Tibial artery (tissue), 4 donors: ENCODE measurements around the gene DYNC2H1.

ENCODE experiments used
- DNase-seq, 2 donors: peaks; one replicate each; pipeline ENCODE4 v3.0.0-alpha.2; 2019
- H3K27ac ChIP-seq, 2 donors: fragments of 200-600 bp; sonication (generic) in 1 of 2; 1 replicate in 1 of 2; 2 replicates in 1 of 2; pipeline ENCODE4 v1.5.1; 2018 to 2019; ENCODE audit warnings: mild to moderate bottlenecking in 1 of 2
- H3K27me3 ChIP-seq, 2 donors: fragments of 200-600 bp; sonication (generic) in 1 of 2; one replicate each; pipeline versions ENCODE4 v1.5.1 to v1.6.0; 2016 to 2019
- H3K36me3 ChIP-seq, 3 donors: fragments of 200-600 bp; sonication (generic) in 2 of 3; one replicate each; pipeline ENCODE4 v1.5.1; 2016 to 2019; ENCODE audit warnings: mild to moderate bottlenecking in 2 of 3
- H3K4me1 ChIP-seq, 4 donors: fragments of 200-600 bp; sonication (generic) in 2 of 4; 1 replicate in 3 of 4; 2 replicates in 1 of 4; pipeline ENCODE4 v1.5.1; 2016 to 2019
- H3K4me3 ChIP-seq, 2 donors: fragments of 200-600 bp; sonication (generic) in 1 of 2; 1 replicate in 1 of 2; 2 replicates in 1 of 2; pipeline ENCODE4 v1.5.1; 2018 to 2019; ENCODE audit warnings: mild to moderate bottlenecking in 2 of 2
- H3K9me3 ChIP-seq, 3 donors: fragments of 200-600 bp; sonication (generic) in 1 of 3; one replicate each; pipeline ENCODE4 v1.5.1; 2016 to 2019
- CTCF ChIP-seq, 2 experiments: fragments of 200-600 bp in 1 of 2; fragments of 450-650 bp in 1 of 2; IDR thresholded peaks; one replicate each; pipeline ENCODE4 v1.5.1; 2017 to 2019; ENCODE audit warnings: antibody characterized with exemption in 2 of 2, mild to moderate bottlenecking in 1 of 2, moderate library complexity in 1 of 2
- intact Hi-C: fragments of 100-400 bp; cut with DNase I; formaldehyde crosslinking; loops from one replicate; pipeline ENCODE4 v1.15.0; 2023; ENCODE audit warnings: low total_unique reads

Gene DYNC2H1

GRCh38 chr11:103147627-103148026 is 38.4 kb downstream of the DYNC2H1 start:
- DNase-seq, result no peak
- TF ChIP-seq CTCF (IDR thresholded peaks at IDR 0.05), result no peak
- H3K27ac ChIP-seq, result no peak overlapping the region
- no peaks in the 10 kb centered on the region for H3K4me1 ChIP-seq
- H3K9me3 ChIP-seq, result no peaks in the 10 kb centered on the region
- peaks cover 23 to 45% (median 38%) of the 10 kb centered on the region in 3 donors for H3K36me3 ChIP-seq
- intact Hi-C loops, result no loop called here
- no peaks in the 10 kb centered on the region for H3K27me3 ChIP-seq
- H3K4me3 ChIP-seq, result no peak overlapping the region

GRCh38 chr11:103157542-103157941 is 48.3 kb downstream of the DYNC2H1 start:
- Histone ChIP-seq H3K4me1 (no peaks in the 10 kb centered on the region), H3K9me3 (no peaks in the 10 kb centered on the region), H3K36me3 (peaks cover 25 to 44% (median 25%) of the 10 kb centered on the region in 3 donors), H3K27me3 (no peaks in the 10 kb centered on the region), H3K4me3 (no peak overlapping the region), H3K27ac (no peak overlapping the region)
- no peak for DNase-seq
- TF ChIP-seq CTCF (IDR thresholded peaks at IDR 0.05), result no peak
- intact Hi-C loops, result no loop called here

- Histone ChIP-seq H3K9me3 (no peaks in the 10 kb centered on the region), H3K36me3 (peaks cover 27 to 46% (median 42%) of the 10 kb centered on the region in 3 donors), H3K4me3 (no peak overlapping the region), H3K4me1 (no peaks in the 10 kb centered on the region), H3K27ac (no peak overlapping the region), H3K27me3 (no peaks in the 10 kb centered on the region)
- TF ChIP-seq CTCF (IDR thresholded peaks at IDR 0.05), result no peak
- no peak for DNase-seq
- intact Hi-C loops, result no loop called here
Observed at GRCh38 chr11:103164093-103164796, 55.0 kb downstream of the DYNC2H1 start.

GRCh38 chr11:103167166-103167565 is 57.9 kb downstream of the DYNC2H1 start:
- Histone ChIP-seq H3K36me3 (peaks cover 26 to 34% (median 33%) of the 10 kb centered on the region in 3 donors), H3K9me3 (no peaks in the 10 kb centered on the region), H3K4me3 (no peak overlapping the region), H3K27ac (no peak overlapping the region), H3K27me3 (no peaks in the 10 kb centered on the region), H3K4me1 (no peaks in the 10 kb centered on the region)
- DNase-seq, result no peak
- intact Hi-C loops, result no loop called here
- TF ChIP-seq CTCF (IDR thresholded peaks at IDR 0.05), result no peak

GRCh38 chr11:103170865-103171264 is 61.6 kb downstream of the DYNC2H1 start:
- H3K36me3 ChIP-seq, result peaks cover 17 to 32% (median 29%) of the 10 kb centered on the region in 3 donors
- H3K4me1 ChIP-seq, result no peaks in the 10 kb centered on the region
- no peak overlapping the region for H3K27ac ChIP-seq
- no peak overlapping the region for H3K4me3 ChIP-seq
- no peaks in the 10 kb centered on the region for H3K9me3 ChIP-seq
- H3K27me3 ChIP-seq, result no peaks in the 10 kb centered on the region
- no peak for TF ChIP-seq CTCF (IDR thresholded peaks at IDR 0.05)
- intact Hi-C loops, result no loop called here
- no peak for DNase-seq
